Measurements from ENCODE around the gene RNF186.

GRCh38 chr1:19804831-19805251 lies 10.2 kb downstream of the RNF186 start:
- TF ChIP-seq, protein P1, sequence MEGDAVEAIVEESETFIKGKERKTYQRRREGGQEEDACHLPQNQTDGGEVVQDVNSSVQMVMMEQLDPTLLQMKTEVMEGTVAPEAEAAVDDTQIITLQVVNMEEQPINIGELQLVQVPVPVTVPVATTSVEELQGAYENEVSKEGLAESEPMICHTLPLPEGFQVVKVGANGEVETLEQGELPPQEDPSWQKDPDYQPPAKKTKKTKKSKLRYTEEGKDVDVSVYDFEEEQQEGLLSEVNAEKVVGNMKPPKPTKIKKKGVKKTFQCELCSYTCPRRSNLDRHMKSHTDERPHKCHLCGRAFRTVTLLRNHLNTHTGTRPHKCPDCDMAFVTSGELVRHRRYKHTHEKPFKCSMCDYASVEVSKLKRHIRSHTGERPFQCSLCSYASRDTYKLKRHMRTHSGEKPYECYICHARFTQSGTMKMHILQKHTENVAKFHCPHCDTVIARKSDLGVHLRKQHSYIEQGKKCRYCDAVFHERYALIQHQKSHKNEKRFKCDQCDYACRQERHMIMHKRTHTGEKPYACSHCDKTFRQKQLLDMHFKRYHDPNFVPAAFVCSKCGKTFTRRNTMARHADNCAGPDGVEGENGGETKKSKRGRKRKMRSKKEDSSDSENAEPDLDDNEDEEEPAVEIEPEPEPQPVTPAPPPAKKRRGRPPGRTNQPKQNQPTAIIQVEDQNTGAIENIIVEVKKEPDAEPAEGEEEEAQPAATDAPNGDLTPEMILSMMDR (IDR thresholded peaks at IDR 0.05) = no peak
- no peak for TF ChIP-seq EZH2 (IDR thresholded peaks at IDR 0.05; ENCODE audit: borderline replicate concordance, insufficient read depth, low read depth, low read length, poor library complexity, severe bottlenecking)
